GM19397 (cell line): ENCODE data around the gene SPG7.

Experiments
- ATAC-seq: cut with Tn5 transposase; IDR thresholded peaks from one replicate; pipeline ENCODE4 v1.9.1; 2021; ENCODE audit warnings: mild to moderate bottlenecking, moderate library complexity; ENCODE audit not compliant: unreplicated experiment

SPG7 gene

GRCh38 chr16:89510526-89510925, 2.3 kb downstream of the SPG7 start:
- ATAC-seq: no peak

GRCh38 chr16:89511374-89511773, 3.2 kb downstream of the SPG7 start:
- ATAC-seq: no peak

- no peak for ATAC-seq
These were observed 4.2 kb downstream of the SPG7 start for GRCh38 chr16:89512453-89512852.

GRCh38 chr16:89517128-89517527, 8.9 kb downstream of the SPG7 start:
- ATAC-seq: no peak

- ATAC-seq: no peak
These were observed 11.7 kb downstream of the SPG7 start for GRCh38 chr16:89519881-89520280.

- no peak for ATAC-seq
These were observed 14.1 kb downstream of the SPG7 start for GRCh38 chr16:89522287-89522686.

GRCh38 chr16:89523680-89524344, 15.6 kb downstream of the SPG7 start:
- ATAC-seq: no peak

- no peak for ATAC-seq
These were observed 17.1 kb downstream of the SPG7 start for GRCh38 chr16:89525146-89525913.

- no peak for ATAC-seq
These were observed 20.9 kb downstream of the SPG7 start for GRCh38 chr16:89529097-89529496.

- ATAC-seq: no peak
These were observed 22.5 kb downstream of the SPG7 start for GRCh38 chr16:89530401-89531381.

- ATAC-seq: no peak
These were observed 23.8 kb downstream of the SPG7 start for GRCh38 chr16:89531821-89532526.

GRCh38 chr16:89534252-89534756, 26.1 kb downstream of the SPG7 start:
- ATAC-seq: no peak

- ATAC-seq: no peak
These were observed 28.2 kb downstream of the SPG7 start for GRCh38 chr16:89536371-89536770.

- no peak for ATAC-seq
These were observed 28.8 kb downstream of the SPG7 start for GRCh38 chr16:89536886-89537548.

GRCh38 chr16:89537549-89537925, 29.3 kb downstream of the SPG7 start:
- no peak for ATAC-seq

- ATAC-seq: no peak
These were observed 30.1 kb downstream of the SPG7 start for GRCh38 chr16:89538286-89538685.

- no peak for ATAC-seq
These were observed 32.4 kb downstream of the SPG7 start for GRCh38 chr16:89540557-89540956.

GRCh38 chr16:89541792-89542191, 33.6 kb downstream of the SPG7 start:
- no peak for ATAC-seq

- no peak for ATAC-seq
These were observed 35.9 kb downstream of the SPG7 start for GRCh38 chr16:89544113-89544512.

GRCh38 chr16:89544713-89545043, 36.5 kb downstream of the SPG7 start:
- ATAC-seq: no peak
